GM23338 (cell line): ENCODE results near the gene COIL.

Experiments used
- CREB1 ChIP-seq: fragments of 250-450 bp; sonication (Bioruptor Pico); IDR thresholded peaks from 2 replicates; pipeline ENCODE4 v1.5.0; 2020; ENCODE audit warnings: low read depth, mild to moderate bottlenecking, moderate library complexity
- CTCF ChIP-seq, 2 experiments: fragments of 200-600 bp in 1 of 2; sonication (generic) in 1 of 2; conservative IDR thresholded peaks; 2 replicates each; pipeline versions ENCODE4 v1.5.1 to v1.6.1; 2016 to 2017; ENCODE audit warnings: antibody characterized with exemption in 2 of 2, low read depth in 2 of 2, mild to moderate bottlenecking in 2 of 2, moderate library complexity in 1 of 2
- EZH2 ChIP-seq: fragments of 200-600 bp; sonication (generic); IDR thresholded peaks from one replicate; pipeline ENCODE4 v1.8.0; 2017; ENCODE audit warnings: antibody characterized with exemption, mild to moderate bottlenecking, low read depth; ENCODE audit not compliant: unreplicated experiment
- EZH2phosphoT487 ChIP-seq: fragments of 200-600 bp; sonication (generic); IDR thresholded peaks from one replicate; pipeline ENCODE4 v1.8.1; 2018; ENCODE audit warnings: antibody characterized with exemption; ENCODE audit not compliant: unreplicated experiment
- JUNB ChIP-seq: IDR thresholded peaks from one replicate; pipeline ENCODE4 v1.6.1; 2016; ENCODE audit warnings: antibody characterized with exemption; ENCODE audit not compliant: unreplicated experiment
- POLR2AphosphoS5 ChIP-seq: IDR thresholded peaks from 2 replicates; pipeline ENCODE4 v1.6.1; 2016; ENCODE audit warnings: antibody characterized with exemption, low read depth
- REST ChIP-seq: IDR thresholded peaks from one replicate; pipeline ENCODE4 v1.6.1; 2018; ENCODE audit warnings: antibody characterized with exemption; ENCODE audit not compliant: unreplicated experiment
- ZNF331 ChIP-seq: fragments of 250-450 bp; sonication (Bioruptor Pico); IDR thresholded peaks from 2 replicates; pipeline ENCODE4 v1.5.0; 2020; ENCODE audit warnings: low read depth, mild to moderate bottlenecking, moderate library complexity
- ZNF462 ChIP-seq: fragments of 250-450 bp; sonication (Bioruptor Pico); IDR thresholded peaks from 2 replicates; pipeline ENCODE4 v1.5.0; 2020; ENCODE audit warnings: mild to moderate bottlenecking, moderate library complexity

- no peak for TF ChIP-seq CTCF (conservative IDR thresholded peaks at IDR 0.05; ENCODE audit: low read depth in 2 of 2)
- TF ChIP-seq POLR2AphosphoS5 = no peak
- no peak for TF ChIP-seq EZH2
- TF ChIP-seq CREB1 (CRISPR knock-in tag) = no peak
- no peak for TF ChIP-seq REST
- TF ChIP-seq JUNB = no peak
- TF ChIP-seq ZNF331 (CRISPR knock-in tag) = no peak
- TF ChIP-seq EZH2phosphoT487 = no peak
- TF ChIP-seq ZNF462 = no peak
Observed at GRCh38 chr17:56926704-56927103, 34.1 kb downstream of the COIL start.
